Osteocyte (in vitro differentiated cells): ENCODE measurements around the gene MACC1. TPM values are rescaled to one million over a fixed set of nuclear protein-coding genes. Genes with fewer than 3 reads are reported as not detected.

Experiments used
- DNase-seq: peaks from one replicate; pipeline ENCODE4 v3.0.0; 2021; ENCODE audit warnings: mixed read lengths; ENCODE audit not compliant: unreplicated experiment; ENCODE audit errors: extremely low spot score
- H3K27ac Mint-ChIP-seq: one replicate; pipeline ENCODE4 v1.8.0; 2021; ENCODE audit warnings: mild to moderate bottlenecking, mixed read lengths; ENCODE audit not compliant: unreplicated experiment
- H3K27me3 Mint-ChIP-seq: one replicate; pipeline ENCODE4 v1.8.0; 2021; ENCODE audit warnings: mixed read lengths; ENCODE audit not compliant: unreplicated experiment
- H3K36me3 Mint-ChIP-seq: one replicate; pipeline ENCODE4 v1.8.0; 2021; ENCODE audit warnings: mixed read lengths; ENCODE audit not compliant: unreplicated experiment
- H3K4me1 Mint-ChIP-seq: one replicate; pipeline ENCODE4 v1.8.0; 2021; ENCODE audit warnings: mixed read lengths; ENCODE audit not compliant: unreplicated experiment
- H3K4me3 Mint-ChIP-seq: one replicate; pipeline ENCODE4 v1.8.0; 2021; ENCODE audit warnings: mild to moderate bottlenecking, moderate library complexity, mixed read lengths; ENCODE audit not compliant: unreplicated experiment
- H3K9me3 Mint-ChIP-seq: one replicate; pipeline ENCODE4 v1.8.0; 2021; ENCODE audit warnings: mixed read lengths; ENCODE audit not compliant: unreplicated experiment
- CTCF ChIP-seq: fragments of 200-600 bp; sonication (generic); IDR thresholded peaks from 2 replicates; pipeline ENCODE4 v1.5.0; 2021; ENCODE audit warnings: antibody characterized with exemption, mild to moderate bottlenecking, moderate library complexity
- total RNA-seq: library from RNA; stranded (reverse); gene quantifications from 2 replicates; pipeline ENCODE4 v1.2.1, GENCODE V29; 2021

The MACC1 gene
- total RNA-seq, 1 donor from 2014 or later = not detected

GRCh38 chr7:20107582-20107981 lies 109.6 kb downstream of the MACC1 start:
- Mint-ChIP-seq H3K4me1 (no peaks in the 10 kb centered on the region), H3K9me3 (no peaks in the 10 kb centered on the region), H3K4me3 (no peak overlapping the region), H3K36me3 (no peaks in the 10 kb centered on the region), H3K27me3 (peaks cover 16% of the 10 kb centered on the region), H3K27ac (no peak overlapping the region)
- no peak for TF ChIP-seq CTCF
- DNase-seq = no peak

- no peak for DNase-seq
These were observed 112.5 kb downstream of the MACC1 start for GRCh38 chr7:20104696-20105095.

GRCh38 chr7:20102982-20103381 lies 114.2 kb downstream of the MACC1 start:
- H3K27me3 Mint-ChIP-seq = peaks cover 7% of the 10 kb centered on the region
- no peaks in the 10 kb centered on the region for H3K36me3 Mint-ChIP-seq
- H3K27ac Mint-ChIP-seq = no peak overlapping the region
- no peak overlapping the region for H3K4me3 Mint-ChIP-seq
- TF ChIP-seq CTCF = no peak
- no peaks in the 10 kb centered on the region for H3K9me3 Mint-ChIP-seq
- no peaks in the 10 kb centered on the region for H3K4me1 Mint-ChIP-seq
- no peak for DNase-seq

More at GRCh38 chr7:20104696-20105095, 112.5 kb downstream of the MACC1 start:
- Mint-ChIP-seq H3K27ac (no peak overlapping the region), H3K4me3 (no peak overlapping the region), H3K4me1 (no peaks in the 10 kb centered on the region), H3K36me3 (no peaks in the 10 kb centered on the region), H3K27me3 (peaks cover 10% of the 10 kb centered on the region), H3K9me3 (no peaks in the 10 kb centered on the region)
- TF ChIP-seq CTCF = no peak

- Mint-ChIP-seq H3K27ac (no peak overlapping the region), H3K9me3 (peaks cover 5% of the 10 kb centered on the region), H3K27me3 (peaks cover 20% of the 10 kb centered on the region), H3K36me3 (no peaks in the 10 kb centered on the region), H3K4me3 (no peak overlapping the region), H3K4me1 (no peaks in the 10 kb centered on the region)
- no peak for DNase-seq
- TF ChIP-seq CTCF = no peak
These were observed 121.3 kb downstream of the MACC1 start for GRCh38 chr7:20095862-20096261.

GRCh38 chr7:20095436-20095835 lies 121.7 kb downstream of the MACC1 start:
- no peak for DNase-seq
- H3K4me1 Mint-ChIP-seq = no peaks in the 10 kb centered on the region
- no peak for TF ChIP-seq CTCF
- peaks cover 20% of the 10 kb centered on the region for H3K27me3 Mint-ChIP-seq
- no peaks in the 10 kb centered on the region for H3K36me3 Mint-ChIP-seq
- no peak overlapping the region for H3K4me3 Mint-ChIP-seq
- no peak overlapping the region for H3K27ac Mint-ChIP-seq
- peaks cover 5% of the 10 kb centered on the region for H3K9me3 Mint-ChIP-seq
